GM19397 (cell line): ENCODE results near the gene CALHM4.
A peak's percentile ranks its signal among the peaks of the same experiment; 100 is the strongest.

Experiments
- ATAC-seq: cut with Tn5 transposase; IDR thresholded peaks from one replicate; pipeline ENCODE4 v1.9.1; 2021; ENCODE audit warnings: mild to moderate bottlenecking, moderate library complexity; ENCODE audit not compliant: unreplicated experiment

Gene CALHM4

GRCh38 chr6:116553451-116553850 lies at the start of gene CALHM4:
Gene CALHM4 (plus strand): TSS chr6:116553751. CDS start chr6:116553794, 43 bp downstream.
- ATAC-seq = no peak

- no peak for ATAC-seq
Measured at GRCh38 chr6:116507324-116507723, 46.2 kb upstream of the CALHM4 start.

- no peak for ATAC-seq
Measured at GRCh38 chr6:116508527-116508926, 45.0 kb upstream of the CALHM4 start.

GRCh38 chr6:116511424-116512110 lies 42.0 kb upstream of the CALHM4 start, which contains the start of gene CALHM5:
Gene CALHM5 (plus strand): TSS chr6:116511639. CDS start chr6:116511697, 58 bp downstream.
- no peak for ATAC-seq

GRCh38 chr6:116512111-116512559 lies 41.4 kb upstream of the CALHM4 start:
- no peak for ATAC-seq

- ATAC-seq = no peak
Measured at GRCh38 chr6:116512734-116513133, 40.8 kb upstream of the CALHM4 start.

- no peak for ATAC-seq
Measured at GRCh38 chr6:116513224-116513875, 40.2 kb upstream of the CALHM4 start.

GRCh38 chr6:116514111-116514510 lies 39.4 kb upstream of the CALHM4 start:
- ATAC-seq = no peak

- no peak for ATAC-seq
Measured at GRCh38 chr6:116515141-116515540, 38.4 kb upstream of the CALHM4 start.

GRCh38 chr6:116518621-116519368 lies 34.8 kb upstream of the CALHM4 start:
- no peak for ATAC-seq

- ATAC-seq = no peak
Measured at GRCh38 chr6:116522896-116523295, 30.7 kb upstream of the CALHM4 start.

GRCh38 chr6:116524236-116524635 lies 29.3 kb upstream of the CALHM4 start:
- ATAC-seq = no peak

GRCh38 chr6:116528133-116528532 lies 25.4 kb upstream of the CALHM4 start:
- no peak for ATAC-seq

- ATAC-seq = no peak
Measured at GRCh38 chr6:116528780-116529179, 24.8 kb upstream of the CALHM4 start.

- no peak for ATAC-seq
Measured at GRCh38 chr6:116529466-116530290, 23.9 kb upstream of the CALHM4 start.

- no peak for ATAC-seq
Measured at GRCh38 chr6:116530436-116530835, 23.1 kb upstream of the CALHM4 start.

GRCh38 chr6:116531675-116532570 lies 21.6 kb upstream of the CALHM4 start:
- peak; percentile 59 for ATAC-seq

GRCh38 chr6:116533233-116533957 lies 20.2 kb upstream of the CALHM4 start:
- ATAC-seq = no peak

GRCh38 chr6:116535109-116535508 lies 18.4 kb upstream of the CALHM4 start:
- no peak for ATAC-seq
